Nephron progenitor cell (in vitro differentiated cells): ENCODE results near the gene GPS2.

ENCODE experiments used
- DNase-seq: peaks from one replicate; pipeline ENCODE4 v3.0.0; 2021
- H3K27ac Mint-ChIP-seq: 2 replicates; pipeline ENCODE4 v1.8.0; 2021; ENCODE audit warnings: mild to moderate bottlenecking, moderate library complexity, mixed read lengths
- H3K27me3 Mint-ChIP-seq: 2 replicates; pipeline ENCODE4 v1.8.0; 2021; ENCODE audit warnings: mild to moderate bottlenecking, low read depth, mixed read lengths; ENCODE audit not compliant: poor library complexity
- H3K36me3 Mint-ChIP-seq: 2 replicates; pipeline ENCODE4 v1.8.0; 2021; ENCODE audit warnings: low read depth, mixed read lengths
- H3K4me1 Mint-ChIP-seq: 2 replicates; pipeline ENCODE4 v1.8.0; 2021; ENCODE audit warnings: mixed read lengths
- H3K4me3 Mint-ChIP-seq: 2 replicates; pipeline ENCODE4 v1.8.0; 2021; ENCODE audit warnings: mild to moderate bottlenecking, moderate library complexity, mixed read lengths
- H3K9me3 Mint-ChIP-seq: 2 replicates; pipeline ENCODE4 v1.8.0; 2021; ENCODE audit warnings: mild to moderate bottlenecking, moderate library complexity, mixed read lengths
- CTCF ChIP-seq: fragments of 200-600 bp; sonication (generic); IDR thresholded peaks from 2 replicates; pipeline ENCODE4 v1.5.0; 2021; ENCODE audit warnings: antibody characterized with exemption

The GPS2 gene

GRCh38 chr17:7263801-7264078 lies 51.4 kb downstream of the GPS2 start:
- no peak for DNase-seq
- Mint-ChIP-seq H3K27ac (no peak overlapping the region), H3K9me3 (no peaks in the 10 kb centered on the region), H3K4me3 (peak overlapping the region; percentile 85), H3K27me3 (peaks cover 85% of the 10 kb centered on the region), H3K4me1 (peaks cover 31% of the 10 kb centered on the region), H3K36me3 (peaks cover 14% of the 10 kb centered on the region)
- no peak for TF ChIP-seq CTCF

GRCh38 chr17:7262935-7263800 lies 52.0 kb downstream of the GPS2 start:
- no peak overlapping the region for H3K27ac Mint-ChIP-seq
- DNase-seq: peak; percentile 61
- H3K4me1 Mint-ChIP-seq: peaks cover 26% of the 10 kb centered on the region
- TF ChIP-seq CTCF: no peak
- no peaks in the 10 kb centered on the region for H3K9me3 Mint-ChIP-seq
- H3K27me3 Mint-ChIP-seq: peaks cover 88% of the 10 kb centered on the region
- H3K36me3 Mint-ChIP-seq: peaks cover 19% of the 10 kb centered on the region
- H3K4me3 Mint-ChIP-seq: peak overlapping the region; percentile 85
